PC-9 (cell line): ENCODE measurements around the gene RABL3. TPM values are rescaled to one million over a fixed set of nuclear protein-coding genes. Genes with fewer than 3 reads are reported as not detected.
"Not testable (repeated sequence)": the region's sequence is repeated elsewhere in the genome, so short reads cannot be mapped to it uniquely, and the experiment has no call there.

Experiments used
- BruUV-seq: library from RNA; stranded (reverse); fragments of 400-500 nt; replicated peaks from 2 replicates; lab custom pipeline; 2021; lab: Mats Ljungman, UMichigan
- CTCF ChIA-PET: fragments of 300-600 bp; sonication (Branson Sonifier 250); formaldehyde crosslinking; loops from one replicate; lab custom pipeline; 2022; ENCODE audit warnings: antibody characterized with exemption; lab: Charles Lee
- POLR2A ChIA-PET: fragments of 300-600 bp; sonication (Branson Sonifier 250); formaldehyde crosslinking; loops from one replicate; lab custom pipeline; 2022; ENCODE audit warnings: antibody characterized with exemption; ENCODE audit not compliant: unreplicated experiment; lab: Charles Lee
- DNase-seq, 2 experiments: peaks; one replicate each; pipeline versions ENCODE4 v3.0.0 to v3.0.0-alpha.2; 2015 to 2022; ENCODE audit warnings: mixed read lengths in 1 of 2
- H2AFZ ChIP-seq: fragments of 200-600 bp; sonication (generic); 2 replicates; pipeline ENCODE4 v1.8.1; 2017; ENCODE audit warnings: antibody characterized with exemption
- H3F3A ChIP-seq: fragments of 200-600 bp; sonication (generic); 2 replicates; pipeline ENCODE4 v1.8.1; 2017; ENCODE audit warnings: antibody characterized with exemption, mild to moderate bottlenecking, low read depth; ENCODE audit not compliant: insufficient read depth
- H3K27ac ChIP-seq: fragments of 200-600 bp; sonication (generic); 2 replicates; pipeline ENCODE4 v1.6.1; 2016; ENCODE audit warnings: mixed run types
- H3K27me3 ChIP-seq: fragments of 200-600 bp; sonication (generic); 2 replicates; pipeline ENCODE4 v1.6.1; 2016; ENCODE audit warnings: low read depth, mixed run types; ENCODE audit not compliant: insufficient read depth
- H3K36me3 ChIP-seq: fragments of 200-600 bp; sonication (generic); 2 replicates; pipeline ENCODE4 v1.6.1; 2016; ENCODE audit warnings: low read depth, mixed run types
- H3K4me1 ChIP-seq: fragments of 200-600 bp; sonication (generic); replicated peaks from 2 replicates; pipeline ENCODE4 v1.6.1; 2016; ENCODE audit warnings: mixed run types; ENCODE audit not compliant: insufficient read depth
- H3K4me2 ChIP-seq: fragments of 200-600 bp; sonication (generic); 2 replicates; pipeline ENCODE4 v1.6.1; 2017; ENCODE audit warnings: mixed run types
- H3K4me3 ChIP-seq: fragments of 200-600 bp; sonication (generic); 2 replicates; pipeline ENCODE4 v1.6.1; 2016; ENCODE audit warnings: mixed run types
- H3K79me2 ChIP-seq: fragments of 200-600 bp; sonication (generic); 2 replicates; pipeline ENCODE4 v1.6.1; 2017; ENCODE audit warnings: low read depth, mixed run types
- H3K9me2 ChIP-seq: fragments of 200-600 bp; sonication (generic); 2 replicates; pipeline ENCODE4 v1.8.1; 2017; ENCODE audit warnings: mild to moderate bottlenecking; ENCODE audit not compliant: insufficient read depth
- H3K9me3 ChIP-seq: fragments of 200-600 bp; sonication (generic); 2 replicates; pipeline ENCODE4 v1.8.1; 2016; ENCODE audit warnings: low read depth; ENCODE audit not compliant: insufficient read depth
- H4K20me1 ChIP-seq: fragments of 200-600 bp; sonication (generic); 2 replicates; pipeline ENCODE4 v1.8.1; 2017; ENCODE audit not compliant: insufficient read depth
- EZH2 ChIP-seq: fragments of 200-600 bp; sonication (generic); IDR thresholded peaks from 2 replicates; pipeline ENCODE4 v1.8.0; 2017; ENCODE audit warnings: antibody characterized with exemption, low read depth
- intact Hi-C: fragments of 100-400 bp; cut with micrococcal nuclease; formaldehyde crosslinking; loops from one replicate; pipeline ENCODE4 v1.10.0; 2022; ENCODE audit not compliant: unreplicated experiment
- total RNA-seq: library from RNA; stranded (reverse); gene quantifications from 2 replicates; pipeline ENCODE4 v1.2.3, GENCODE V29; 2021
- TF ChIP-seq, protein P1 (sequence below): fragments of 200-600 bp; sonication (generic); conservative IDR thresholded peaks from 2 replicates; pipeline ENCODE4 v1.6.1; 2017; ENCODE audit warnings: mixed run types, antibody characterized with exemption, mild to moderate bottlenecking, moderate library complexity

Gene RABL3
- total RNA-seq, 1 experiment from 2014 or later = 29.8 TPM

DNA sequence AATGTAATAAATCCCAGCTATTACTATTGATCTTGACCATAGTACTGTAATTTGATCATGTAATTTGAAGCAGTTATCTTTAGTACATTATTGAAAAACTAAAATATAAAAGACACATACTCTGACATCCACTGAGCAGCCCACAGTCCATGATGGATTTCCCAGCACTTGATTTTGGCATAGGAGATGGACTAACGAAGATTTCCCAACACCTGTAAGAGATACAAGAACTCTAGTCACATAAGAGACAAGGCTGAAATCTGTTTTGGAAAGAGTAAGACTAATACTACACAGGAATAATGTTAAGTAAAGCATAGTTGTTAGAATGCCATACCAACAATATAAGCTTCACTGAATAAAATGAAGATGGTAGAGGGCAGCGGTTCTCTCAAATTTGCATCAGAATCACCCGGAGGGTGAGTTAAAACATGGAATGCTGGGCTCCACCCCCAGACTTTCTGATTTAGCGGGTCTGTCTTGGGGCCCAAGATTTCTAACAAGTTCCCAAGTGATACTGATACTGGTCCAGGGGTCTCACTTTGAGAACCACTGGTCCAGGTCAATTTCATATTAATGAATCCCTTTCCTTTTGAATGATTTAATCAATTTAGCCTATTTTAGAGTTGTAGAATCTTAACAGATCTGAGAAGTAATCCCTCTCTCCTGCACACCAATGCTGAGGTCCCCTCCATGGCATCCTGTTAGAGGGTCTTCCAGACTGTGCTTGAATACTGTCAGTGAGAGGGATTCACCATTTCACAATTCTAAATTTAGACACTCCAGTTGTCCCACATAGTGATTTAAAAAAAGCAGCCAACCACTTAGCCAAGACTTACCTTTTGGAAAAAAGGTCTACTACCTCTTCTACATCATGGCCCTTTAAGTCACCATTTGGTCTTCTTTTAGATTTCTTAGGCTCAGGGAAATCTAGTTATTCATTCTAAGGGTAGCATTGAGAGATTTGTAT lies 11.5 kb downstream of the RABL3 start:
- Histone ChIP-seq H3K4me3 (no peak overlapping the region), H3K4me1 (no peaks in the 10 kb centered on the region), H3F3A (no peaks in the 10 kb centered on the region), H2AFZ (no peak overlapping the region), H4K20me1 (no peaks in the 10 kb centered on the region), H3K4me2 (no peak overlapping the region), H3K9me3 (no peaks in the 10 kb centered on the region; the same call in 1 of the 2 replicates), H3K27ac (no peak overlapping the region), H3K9me2 (no peaks in the 10 kb centered on the region), H3K36me3 (peaks cover 4% of the 10 kb centered on the region; the same call in 1 of the 2 replicates), H3K27me3 (no peaks in the 10 kb centered on the region), H3K79me2 (no peaks in the 10 kb centered on the region)
- ChIA-PET POLR2A (interaction anchor here (0.6 kb wide), 1 partner anchor 140 kb away, joined by 15 read pairs; no protein-coding TSS in a partner anchor), CTCF (no interaction called here)
- intact Hi-C loops = no loop called here
- DNase-seq = no peak
- TF ChIP-seq, protein P1, sequence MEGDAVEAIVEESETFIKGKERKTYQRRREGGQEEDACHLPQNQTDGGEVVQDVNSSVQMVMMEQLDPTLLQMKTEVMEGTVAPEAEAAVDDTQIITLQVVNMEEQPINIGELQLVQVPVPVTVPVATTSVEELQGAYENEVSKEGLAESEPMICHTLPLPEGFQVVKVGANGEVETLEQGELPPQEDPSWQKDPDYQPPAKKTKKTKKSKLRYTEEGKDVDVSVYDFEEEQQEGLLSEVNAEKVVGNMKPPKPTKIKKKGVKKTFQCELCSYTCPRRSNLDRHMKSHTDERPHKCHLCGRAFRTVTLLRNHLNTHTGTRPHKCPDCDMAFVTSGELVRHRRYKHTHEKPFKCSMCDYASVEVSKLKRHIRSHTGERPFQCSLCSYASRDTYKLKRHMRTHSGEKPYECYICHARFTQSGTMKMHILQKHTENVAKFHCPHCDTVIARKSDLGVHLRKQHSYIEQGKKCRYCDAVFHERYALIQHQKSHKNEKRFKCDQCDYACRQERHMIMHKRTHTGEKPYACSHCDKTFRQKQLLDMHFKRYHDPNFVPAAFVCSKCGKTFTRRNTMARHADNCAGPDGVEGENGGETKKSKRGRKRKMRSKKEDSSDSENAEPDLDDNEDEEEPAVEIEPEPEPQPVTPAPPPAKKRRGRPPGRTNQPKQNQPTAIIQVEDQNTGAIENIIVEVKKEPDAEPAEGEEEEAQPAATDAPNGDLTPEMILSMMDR = no peak
- no peak for TF ChIP-seq EZH2
- BruUV-seq = no TSS peak

GRCh38 chr3:120726791-120727190 lies 15.5 kb downstream of the RABL3 start:
- H3K36me3 ChIP-seq = peaks cover 4% of the 10 kb centered on the region; the same call in 1 of the 2 replicates
- H3K27ac ChIP-seq = no peak overlapping the region
- no peaks in the 10 kb centered on the region for H4K20me1 ChIP-seq
- H3K4me3 ChIP-seq = no peak overlapping the region
- no peaks in the 10 kb centered on the region for H3F3A ChIP-seq
- CTCF ChIA-PET = no interaction called here
- POLR2A ChIA-PET = no interaction called here
- no peaks in the 10 kb centered on the region for H3K4me1 ChIP-seq
- no peaks in the 10 kb centered on the region for H3K9me3 ChIP-seq
- TF ChIP-seq, protein P1 = no peak
- TF ChIP-seq EZH2 = no peak
- H3K9me2 ChIP-seq = no peaks in the 10 kb centered on the region
- H2AFZ ChIP-seq = no peak overlapping the region
- no TSS peak for BruUV-seq
- no peak for DNase-seq
- H3K79me2 ChIP-seq = no peaks in the 10 kb centered on the region
- H3K4me2 ChIP-seq = no peak overlapping the region
- intact Hi-C loops = no loop called here
- H3K27me3 ChIP-seq = no peaks in the 10 kb centered on the region

DNA sequence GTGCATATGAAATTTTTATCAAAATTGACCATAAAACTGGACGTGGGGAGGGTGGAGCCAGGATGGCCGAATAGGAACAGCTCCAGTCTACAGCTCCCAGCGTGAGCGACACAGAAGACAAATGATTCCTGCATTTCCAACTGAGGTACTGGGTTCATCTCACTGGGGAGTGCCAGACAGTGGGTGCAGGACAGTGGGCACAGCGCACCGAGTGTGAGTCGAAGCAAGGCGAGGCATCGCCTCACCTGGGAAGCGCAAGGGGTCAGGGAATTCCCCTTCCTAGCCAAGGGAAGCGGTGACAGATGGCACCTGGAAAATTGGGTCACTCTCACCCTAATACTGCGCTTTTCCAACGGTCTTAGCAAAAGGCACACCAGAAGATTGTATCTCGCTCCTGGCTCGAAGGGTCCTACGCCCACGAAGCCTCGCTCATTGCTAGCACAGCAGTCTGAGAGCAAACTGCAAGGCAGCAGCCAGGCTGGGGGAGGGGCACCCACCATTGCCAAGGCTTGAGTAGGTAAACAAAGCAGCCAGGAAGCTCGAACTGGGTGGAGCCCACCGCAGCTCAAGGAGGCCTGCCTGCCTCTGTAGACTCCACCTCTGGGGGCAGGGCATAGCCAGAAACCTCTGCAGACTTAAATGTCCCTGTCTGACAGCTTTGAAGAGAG lies 23.0 kb downstream of the RABL3 start:
- H3K4me3 ChIP-seq, H3K4me2 ChIP-seq, CTCF ChIA-PET, H3K9me3 ChIP-seq, H3K4me1 ChIP-seq, H3F3A ChIP-seq, H3K27me3 ChIP-seq, BruUV-seq, H2AFZ ChIP-seq, H3K36me3 ChIP-seq, H3K9me2 ChIP-seq, H3K79me2 ChIP-seq, H3K27ac ChIP-seq, H4K20me1 ChIP-seq: not testable (repeated sequence)
- peak in 1 of 2 experiments; percentile 74 for DNase-seq
- intact Hi-C loops = loop anchor here (2.0 kb wide), 1 partner anchor 24 kb away; the partner anchor contains the start of genes GTF2E1 and RABL3
- POLR2A ChIA-PET = interaction anchor here (0.5 to 0.6 kb wide), 3 partner anchors 20 to 122 kb away, joined by 3 read pairs; no protein-coding TSS in a partner anchor
